T47D (cell line): ENCODE data around the gene ATP11A.

Experiments
- DNase-seq, 2 experiments: peaks; one replicate each; pipeline versions ENCODE4 v3.0.0 to v3.0.0-alpha.2; 2011 to 2012; ENCODE audit warnings: low read depth in 1 of 2, low spot score in 1 of 2
- JUND ChIP-seq: IDR thresholded peaks from 2 replicates; pipeline ENCODE4 v1.6.1; 2012; ENCODE audit warnings: low read depth
- in situ Hi-C: cut with HindIII; loops from 2 replicates; pipeline ENCODE4 v1.10.0; 2016; ENCODE audit warnings: low sequenced_read_pairs, low pct_unique_long_range_greater_than_20kb

ATP11A gene

DNA sequence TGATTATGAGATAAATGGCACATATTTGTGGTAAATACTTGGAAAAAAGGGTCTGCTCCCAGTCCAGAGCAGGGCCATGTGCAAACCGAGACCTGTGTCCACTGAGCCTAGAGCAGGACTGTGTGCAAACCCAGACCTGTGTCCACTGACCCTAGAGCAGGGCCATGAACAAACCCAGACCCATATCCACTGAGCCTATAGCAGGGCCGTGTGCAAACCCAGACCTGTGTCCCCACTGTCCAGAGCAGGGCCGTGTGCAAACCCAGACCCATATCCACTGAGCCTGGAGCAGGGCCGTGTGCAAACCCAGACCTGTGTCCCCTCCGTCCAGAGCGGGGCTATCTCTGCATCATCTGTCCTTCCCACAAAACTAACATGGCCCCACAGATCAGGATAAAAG lies 136.0 kb downstream of the ATP11A start:
- in situ Hi-C loops, result no loop called here
- DNase-seq, result no peak
- no peak for TF ChIP-seq JUND

DNA sequence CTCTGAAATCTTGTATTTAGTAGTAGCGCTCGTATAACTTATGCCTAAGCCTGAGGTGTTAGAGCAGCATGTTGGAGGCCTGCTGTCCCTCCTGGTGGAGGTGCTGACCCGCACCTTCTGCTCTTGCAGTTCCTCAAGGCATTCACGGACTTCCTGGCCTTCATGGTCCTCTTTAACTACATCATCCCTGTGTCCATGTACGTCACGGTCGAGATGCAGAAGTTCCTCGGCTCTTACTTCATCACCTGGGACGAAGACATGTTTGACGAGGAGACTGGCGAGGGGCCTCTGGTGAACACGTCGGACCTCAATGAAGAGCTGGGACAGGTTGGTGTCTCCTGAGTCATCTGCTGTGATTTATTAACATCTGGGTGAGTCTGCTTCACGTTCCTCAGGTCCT lies 136.7 kb downstream of the ATP11A start:
- in situ Hi-C loops, result no loop called here
- DNase-seq, result no peak
- TF ChIP-seq JUND, result no peak

DNA sequence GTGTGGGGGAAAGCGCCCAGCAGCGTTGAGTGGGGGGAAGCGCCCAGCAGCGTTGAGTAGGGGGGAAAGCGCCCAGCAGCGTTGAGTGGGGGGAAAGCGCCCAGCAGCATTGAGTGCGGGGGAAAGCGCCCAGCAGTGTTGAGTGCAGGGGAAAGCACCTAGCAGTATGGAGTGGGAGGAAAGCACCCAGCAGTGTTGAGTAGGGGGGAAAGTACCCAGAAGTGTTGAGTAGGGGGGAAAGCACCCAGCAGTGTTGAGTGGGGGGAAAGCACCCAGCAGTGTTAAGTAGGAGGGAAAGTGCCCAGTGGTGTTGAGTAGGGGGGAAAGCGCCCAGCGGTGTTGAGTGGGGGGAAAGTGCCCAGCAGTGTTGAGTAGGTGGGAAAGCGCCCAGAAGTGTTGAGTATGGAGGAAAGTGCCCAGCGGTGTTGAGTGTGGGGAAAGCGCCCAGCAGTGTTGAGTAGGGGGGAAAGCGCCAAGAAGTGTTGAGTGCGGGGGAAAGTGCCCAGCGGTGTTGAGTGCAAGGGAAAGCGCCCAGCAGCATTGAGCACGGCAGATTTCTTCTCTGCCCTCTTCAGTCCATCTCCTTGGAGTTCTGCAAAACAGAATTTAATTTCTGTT lies 138.4 kb downstream of the ATP11A start:
- in situ Hi-C loops, result no loop called here
- DNase-seq, result no peak
- no peak for TF ChIP-seq JUND

DNA sequence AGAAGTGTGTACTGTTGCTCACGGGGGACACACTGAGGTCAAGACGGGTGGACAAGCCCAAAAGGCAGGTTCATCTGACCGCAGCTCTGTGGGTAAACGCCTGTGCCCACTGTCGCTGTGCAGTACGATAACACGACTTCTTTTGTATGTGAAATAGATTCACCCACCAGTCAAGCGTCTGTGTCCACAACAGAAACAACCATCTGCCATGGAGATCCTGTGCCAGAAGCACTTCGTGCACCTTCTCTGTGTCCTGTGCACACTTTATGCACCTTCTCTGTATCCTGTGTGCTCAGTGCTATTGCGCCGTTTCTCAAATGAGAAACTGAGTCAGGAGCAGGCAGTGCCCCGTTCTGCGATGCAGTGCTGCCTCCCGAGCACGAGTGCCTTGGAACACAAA lies 138.9 kb downstream of the ATP11A start:
- in situ Hi-C loops, result no loop called here

DNA sequence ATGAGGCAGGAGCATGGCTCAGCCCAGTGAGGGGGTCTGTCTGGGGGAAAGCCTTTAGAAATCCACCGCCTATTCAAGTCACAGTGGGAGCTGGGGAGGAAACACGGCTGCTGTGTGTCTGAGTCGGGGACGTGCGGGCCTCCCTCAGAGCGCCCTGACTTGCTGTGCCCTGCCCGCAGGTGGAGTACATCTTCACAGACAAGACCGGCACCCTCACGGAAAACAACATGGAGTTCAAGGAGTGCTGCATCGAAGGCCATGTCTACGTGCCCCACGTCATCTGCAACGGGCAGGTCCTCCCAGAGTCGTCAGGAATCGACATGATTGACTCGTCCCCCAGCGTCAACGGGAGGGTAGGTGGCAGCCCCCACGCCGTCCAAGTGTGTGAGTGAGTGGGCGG lies 141.4 kb downstream of the ATP11A start:
- no peak for DNase-seq
- in situ Hi-C loops, result no loop called here
- TF ChIP-seq JUND, result no peak

More for the DNA sequence above, 138.9 kb downstream of the ATP11A start:
- no peak for TF ChIP-seq JUND
- no peak for DNase-seq

DNA sequence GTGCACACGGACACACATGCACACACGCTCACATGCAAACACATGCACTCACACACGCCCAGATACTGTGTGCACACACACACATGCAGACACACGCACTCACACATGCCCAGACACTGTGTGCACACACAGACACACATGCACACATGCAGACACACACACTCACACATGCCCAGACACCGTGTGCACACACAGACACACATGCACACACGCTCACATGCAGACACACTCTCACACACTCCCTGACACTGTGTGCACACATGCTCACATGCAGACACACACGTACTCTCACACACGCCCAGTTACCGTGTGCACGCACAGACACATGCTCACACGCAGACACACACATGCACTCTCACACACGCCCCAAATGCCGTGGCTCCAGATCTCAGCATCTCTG lies 142.0 kb downstream of the ATP11A start:
- in situ Hi-C loops, result no loop called here
- no peak for TF ChIP-seq JUND
- no peak for DNase-seq

DNA sequence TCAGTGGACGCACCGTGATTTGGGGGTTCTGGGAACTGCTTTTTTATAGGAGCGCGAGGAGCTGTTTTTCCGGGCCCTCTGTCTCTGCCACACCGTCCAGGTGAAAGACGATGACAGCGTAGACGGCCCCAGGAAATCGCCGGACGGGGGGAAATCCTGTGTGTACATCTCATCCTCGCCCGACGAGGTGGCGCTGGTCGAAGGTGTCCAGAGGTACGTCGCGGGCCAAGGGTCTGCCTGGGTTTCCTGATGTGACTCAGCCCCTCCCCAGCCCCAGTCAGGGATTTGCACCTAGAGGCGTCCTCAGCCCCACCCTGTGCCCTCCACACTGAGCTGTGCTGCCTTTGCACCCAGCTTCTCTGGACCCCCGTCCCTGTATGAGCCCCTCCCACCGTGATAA lies 143.0 kb downstream of the ATP11A start:
- in situ Hi-C loops, result no loop called here
- DNase-seq, result no peak
- TF ChIP-seq JUND, result no peak

DNA sequence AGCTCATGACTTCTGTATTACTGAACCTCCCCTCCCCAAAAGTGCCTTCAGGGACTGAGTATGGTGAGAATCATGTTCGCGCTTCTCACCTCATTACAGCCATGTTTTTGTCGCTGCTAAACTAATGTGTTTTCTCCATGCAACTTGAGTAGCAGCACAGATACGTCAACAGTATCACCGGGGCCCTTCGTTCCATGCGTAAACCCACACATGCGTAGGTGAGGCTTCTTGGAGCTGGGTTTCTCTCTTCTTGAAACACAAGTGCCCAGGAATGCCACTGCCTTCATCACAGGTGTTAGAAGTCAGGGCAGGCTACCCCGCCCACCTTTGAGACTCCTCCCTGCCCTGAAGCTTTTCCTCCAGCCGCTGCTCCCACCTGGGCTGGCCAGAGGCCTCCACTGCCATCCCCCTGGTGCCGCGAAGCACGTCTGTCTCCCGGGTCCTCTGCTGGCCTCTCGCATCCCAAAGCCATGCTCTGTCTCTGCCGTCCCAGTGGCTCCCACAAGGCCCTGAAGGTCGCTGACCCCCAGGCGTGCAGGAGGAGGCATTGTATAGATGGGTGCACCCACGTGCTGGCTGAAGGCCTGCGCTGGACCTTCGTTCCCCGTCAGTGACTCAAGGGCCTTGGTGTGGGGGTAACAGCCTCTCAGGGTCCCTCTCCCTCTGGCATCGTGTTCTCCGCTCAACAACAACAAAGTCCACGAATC lies 143.9 kb downstream of the ATP11A start:
- DNase-seq, result no peak
- in situ Hi-C loops, result no loop called here
- no peak for TF ChIP-seq JUND

DNA sequence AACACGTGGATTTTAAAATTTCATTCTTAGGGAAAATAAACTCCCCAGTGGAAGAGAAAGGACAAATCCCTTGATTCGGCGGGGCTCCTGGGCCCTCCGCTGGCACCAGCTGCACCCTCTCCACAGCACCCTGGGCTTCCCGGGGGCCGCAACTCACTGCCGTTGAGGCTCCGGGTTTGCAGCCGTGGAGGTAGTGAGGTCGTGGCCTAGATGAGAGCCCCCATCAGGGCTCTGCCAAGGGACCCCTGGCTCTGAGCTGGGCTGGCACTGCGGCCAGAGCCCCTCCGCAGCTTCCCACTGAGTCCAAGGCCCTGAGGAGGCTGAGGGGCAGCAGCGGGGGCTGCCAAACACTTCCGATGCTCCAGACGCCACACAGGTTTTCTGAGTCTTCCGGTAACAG lies 145.5 kb downstream of the ATP11A start:
- no peak for TF ChIP-seq JUND
- in situ Hi-C loops, result no loop called here
- no peak for DNase-seq

DNA sequence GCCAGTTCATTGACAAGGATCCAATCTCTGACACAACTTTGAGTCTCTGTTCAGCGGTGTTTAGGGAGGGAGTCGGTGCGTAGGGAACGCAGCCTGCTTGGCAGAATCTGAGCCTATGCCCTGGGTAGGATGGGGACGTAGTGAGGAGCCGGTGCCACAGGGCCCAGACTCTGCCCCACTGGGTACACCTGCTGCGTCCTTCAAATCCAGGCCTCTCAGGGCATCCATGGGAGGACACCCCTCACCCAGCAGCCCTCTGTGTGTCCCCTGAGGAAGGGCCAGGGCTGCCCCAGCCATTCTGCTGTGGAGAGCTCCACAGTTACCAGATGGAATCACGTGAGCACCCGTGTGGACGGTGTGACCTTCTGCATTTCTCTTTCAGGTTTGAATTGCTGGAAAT lies 146.0 kb downstream of the ATP11A start:
- in situ Hi-C loops, result no loop called here
- no peak for TF ChIP-seq JUND
- DNase-seq, result no peak

DNA sequence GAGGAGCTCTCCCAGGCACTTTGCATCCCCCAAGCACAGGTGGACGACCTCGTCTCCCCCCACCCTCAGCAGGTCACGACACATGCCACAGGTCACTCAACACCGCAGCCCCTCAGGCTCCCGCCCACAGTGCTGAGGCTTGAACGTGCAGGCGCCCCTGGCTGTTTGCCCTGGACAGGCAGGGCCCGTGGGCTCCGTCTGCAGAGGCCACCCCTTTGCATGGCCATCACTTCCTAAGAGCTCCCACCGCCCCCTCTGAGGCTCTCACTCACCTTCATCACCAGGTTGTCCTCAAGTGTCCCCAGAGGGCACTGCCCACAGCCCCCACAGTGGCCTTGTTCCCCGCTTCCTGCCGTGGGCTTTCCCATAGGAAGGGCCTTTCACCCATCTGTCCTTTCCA lies 147.1 kb downstream of the ATP11A start:
- no peak for DNase-seq
- no peak for TF ChIP-seq JUND
- in situ Hi-C loops, result no loop called here

DNA sequence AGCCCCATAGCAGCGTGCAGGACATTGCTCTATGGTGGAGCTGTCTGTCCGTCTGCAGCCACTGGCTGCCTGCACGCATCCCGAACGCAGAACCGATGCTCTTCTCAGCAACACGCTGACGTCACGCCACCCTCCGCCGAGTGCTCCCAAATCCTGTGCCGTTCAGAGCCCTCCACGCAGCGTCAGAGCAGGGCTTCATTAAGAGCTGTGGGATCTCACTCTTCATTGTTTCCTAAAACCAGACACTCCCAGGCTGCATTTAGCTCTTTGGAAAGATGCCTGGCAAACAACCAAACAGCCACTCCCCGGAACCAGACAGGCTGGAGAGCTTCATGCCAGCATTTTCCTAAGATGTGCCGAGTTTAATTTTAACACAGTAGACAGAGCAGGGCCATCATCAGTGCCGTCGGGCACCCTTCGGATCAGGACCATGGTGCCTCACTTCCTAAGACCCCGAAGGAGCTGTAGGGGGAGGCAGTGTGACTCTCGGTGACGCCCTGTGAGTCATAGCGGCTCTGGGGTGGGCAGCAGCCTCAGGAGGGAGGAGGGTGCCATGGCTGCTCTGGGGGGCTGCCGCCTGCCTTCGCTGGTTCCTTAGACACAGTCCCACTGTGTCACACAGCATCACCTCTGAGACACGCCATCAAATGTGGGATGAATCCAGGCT lies 147.7 kb downstream of the ATP11A start:
- TF ChIP-seq JUND, result no peak
- no peak for DNase-seq
- in situ Hi-C loops, result no loop called here

DNA sequence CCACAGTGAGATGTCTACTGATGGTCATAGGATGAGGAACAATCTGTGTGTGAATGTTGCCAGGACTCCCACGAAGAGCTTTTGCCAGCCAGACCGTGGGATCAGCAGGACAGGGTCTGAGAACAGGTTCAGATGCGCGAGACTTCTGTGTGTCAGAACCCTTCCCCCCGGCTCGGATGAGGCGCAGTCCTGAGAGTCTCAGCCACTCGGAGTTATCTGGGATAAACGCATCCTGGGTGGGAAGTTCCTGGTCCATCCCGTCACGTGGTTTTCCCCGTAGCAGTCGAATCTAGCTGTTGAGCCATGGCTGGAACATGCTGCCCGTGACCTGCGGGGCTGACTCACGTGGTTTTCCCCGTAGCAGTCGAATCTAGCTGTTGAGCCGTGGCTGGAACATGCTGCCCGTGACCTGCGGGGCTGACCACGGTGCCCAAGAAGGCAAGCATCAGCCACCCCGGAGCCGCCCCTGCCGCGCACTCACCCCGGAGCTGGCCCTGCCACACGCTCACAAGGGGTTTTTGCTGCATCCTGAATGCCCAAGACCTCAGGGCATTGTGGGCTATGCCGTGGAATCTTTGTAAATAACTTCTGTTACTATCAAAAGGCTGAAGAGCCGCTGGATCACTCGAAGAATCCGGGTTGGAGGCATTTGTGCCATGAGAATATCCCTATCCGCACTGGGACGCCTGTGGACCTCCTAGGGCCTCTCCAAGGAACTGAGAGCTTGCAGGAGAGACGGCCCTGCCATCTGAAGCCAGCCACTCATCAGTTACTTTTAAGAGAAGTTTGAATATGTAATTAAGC lies 148.4 kb downstream of the ATP11A start:
- in situ Hi-C loops, result no loop called here
- no peak for TF ChIP-seq JUND
- DNase-seq, result no peak

DNA sequence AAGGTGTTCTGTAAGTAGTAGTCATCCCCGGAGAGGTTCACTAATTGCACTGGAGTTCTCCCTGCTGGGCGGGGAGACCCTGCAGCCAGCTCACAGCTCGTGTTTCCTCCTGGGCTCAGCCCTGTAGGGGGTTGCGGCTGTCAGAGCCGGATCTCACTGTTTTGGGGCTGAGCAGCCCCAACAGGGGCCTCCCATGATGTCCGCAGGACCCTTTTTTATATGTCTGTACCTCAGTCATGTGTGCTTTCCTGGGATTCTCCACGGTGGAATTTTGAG lies 148.9 kb downstream of the ATP11A start:
- DNase-seq, result no peak
- TF ChIP-seq JUND, result no peak
- in situ Hi-C loops, result no loop called here
